Aorta (tissue), 5 donors: ENCODE measurements around the gene SLC43A2. TPM values are rescaled to one million over a fixed set of nuclear protein-coding genes. Genes with fewer than 3 reads are reported as not detected.

Experiments
- ATAC-seq: fragments of 200-7000 bp; cut with Tn5 transposase; one replicate; pipeline ENCODE4 v1.9.1; 2022; ENCODE audit warnings: moderate library complexity; ENCODE audit not compliant: low FRiP score
- DNase-seq, 2 donors: peaks; one replicate each; pipeline ENCODE4 v3.0.0-alpha.2; 2020
- H3K27ac ChIP-seq, 2 donors: one replicate each; pipeline ENCODE4 v1.5.1; 2013; ENCODE audit warnings: low read length in 2 of 2, mild to moderate bottlenecking in 2 of 2, moderate library complexity in 2 of 2, control low read depth in 1 of 2, inconsistent platforms in 1 of 2, low read depth in 1 of 2
- H3K27me3 ChIP-seq, 2 donors: one replicate each; pipeline ENCODE4 v1.6.1; 2013; ENCODE audit warnings: control low read depth in 1 of 2, low read length in 1 of 2, mild to moderate bottlenecking in 1 of 2, moderate library complexity in 1 of 2; ENCODE audit not compliant: insufficient read depth in 2 of 2, control insufficient read depth in 1 of 2
- H3K36me3 ChIP-seq, 2 donors: one replicate each; pipeline ENCODE4 v1.6.1; 2013; ENCODE audit warnings: control low read depth in 1 of 2, low read length in 1 of 2, mild to moderate bottlenecking in 1 of 2; ENCODE audit not compliant: insufficient read depth in 2 of 2, control insufficient read depth in 1 of 2
- H3K4me1 ChIP-seq, 2 donors: one replicate each; pipeline ENCODE4 v1.6.1; 2013; ENCODE audit warnings: low read length in 2 of 2, control low read depth in 1 of 2, mild to moderate bottlenecking in 1 of 2, moderate library complexity in 1 of 2; ENCODE audit not compliant: insufficient read depth in 2 of 2, control insufficient read depth in 1 of 2
- H3K4me3 ChIP-seq, 2 donors: one replicate each; pipeline ENCODE4 v1.5.1; 2013; ENCODE audit warnings: low read length in 2 of 2, control low read depth in 1 of 2, mild to moderate bottlenecking in 1 of 2
- H3K9me3 ChIP-seq: one replicate; pipeline ENCODE4 v1.6.1; 2013; ENCODE audit warnings: mild to moderate bottlenecking, low read length; ENCODE audit not compliant: control insufficient read depth
- WGBS, 2 donors: extraction: QIAGEN DNeasy Blood & Tissue Kit; methylation state at CpG; one replicate each; pipeline ENCODE4 v1.1.7; 2013; 5-methylcytosine and 5-hydroxymethylcytosine counted together
- intact Hi-C, 2 donors: fragments of 100-400 bp; cut with DNase I; formaldehyde crosslinking; loops; one replicate each; pipeline versions ENCODE4 v1.14.2 to v1.15.0; 2022
- polyA plus RNA-seq, 2 donors: library from polyadenylated mRNA; stranded (reverse); fragments of 200-250 nt; gene quantifications; one replicate each; pipeline ENCODE4 v1.2.3, GENCODE V29; 2013
- total RNA-seq, 2 donors: library from RNA; stranded (reverse); fragmentation: NEBNext Ultra II Directional; extraction: Animal tissue kit (Norgen Biotek cat#: 25700); gene quantifications; one replicate each; pipeline ENCODE4 v1.2.1, GENCODE V29; 2021
- donor health status: healthy with polysubstance abuse.
- donor health status: Bipolar disorder and iron deficiency.
- donor health status: DM: no; HTN: no; CAD: no.
- donor health status: DM: no; HTN: no; CAD: no.
- donor health status: DM: yes; HTN: yes; CAD: no.

SLC43A2 gene
- total and polyA plus RNA-seq, 4 donors = 2.1 to 25.0 (median 9.6) TPM

GRCh38 chr17:1551741-1552140, 76.9 kb downstream of the SLC43A2 start:
- WGBS, 2 donors = 93 to 94% methylated on average over 12 of the region's 12 CpGs
- ATAC-seq = no peak
- Histone ChIP-seq H3K36me3 (peaks cover 0 to 2% of the 10 kb centered on the region in 2 donors), H3K27me3 (no peaks in the 10 kb centered on the region), H3K4me3 (no peak overlapping the region), H3K4me1 (no peaks in the 10 kb centered on the region), H3K27ac (no peak overlapping the region), H3K9me3 (no peaks in the 10 kb centered on the region)
- DNase-seq = no peak
- intact Hi-C loops = no loop called here

GRCh38 chr17:1548032-1548431, 80.6 kb downstream of the SLC43A2 start:
- no peak for DNase-seq
- ATAC-seq = no peak
- intact Hi-C loops = no loop called here
- Histone ChIP-seq H3K4me3 (no peak overlapping the region), H3K27me3 (no peaks in the 10 kb centered on the region), H3K27ac (no peak overlapping the region), H3K9me3 (no peaks in the 10 kb centered on the region), H3K36me3 (peaks cover 0 to 2% of the 10 kb centered on the region in 2 donors), H3K4me1 (peaks cover 0 to 1% of the 10 kb centered on the region in 2 donors)
- 90 to 92% methylated on average over 18 of the region's 18 CpGs for WGBS, 2 donors

- ATAC-seq = no peak
- peak overlapping the region in 1 of 2 donors; percentile 66 for H3K27ac ChIP-seq
- no peak for DNase-seq
- WGBS, 2 donors = 51 to 54% methylated on average over 6 of the region's 6 CpGs
- peaks cover 0 to 1% of the 10 kb centered on the region in 2 donors for H3K4me1 ChIP-seq
- no peak overlapping the region for H3K4me3 ChIP-seq
- no peaks in the 10 kb centered on the region for H3K9me3 ChIP-seq
- no peaks in the 10 kb centered on the region for H3K27me3 ChIP-seq
- peaks cover 0 to 4% of the 10 kb centered on the region in 2 donors for H3K36me3 ChIP-seq
- intact Hi-C loops = no loop called here
Observed at GRCh38 chr17:1546292-1546922, 82.2 kb downstream of the SLC43A2 start.

GRCh38 chr17:1545618-1546017, 83.0 kb downstream of the SLC43A2 start:
- H3K4me1 ChIP-seq = peaks cover 0 to 1% of the 10 kb centered on the region in 2 donors
- H3K27me3 ChIP-seq = no peaks in the 10 kb centered on the region
- no peak overlapping the region for H3K4me3 ChIP-seq
- H3K27ac ChIP-seq = no peak overlapping the region
- peaks cover 0 to 6% of the 10 kb centered on the region in 2 donors for H3K36me3 ChIP-seq
- no peaks in the 10 kb centered on the region for H3K9me3 ChIP-seq
- no peak for ATAC-seq
- WGBS, 2 donors = 86 to 94% methylated on average over 9 of the region's 9 CpGs
- no peak for DNase-seq
- intact Hi-C loops = no loop called here

- ATAC-seq = no peak
- Histone ChIP-seq H3K27me3 (no peaks in the 10 kb centered on the region), H3K36me3 (peaks cover 0 to 7% of the 10 kb centered on the region in 2 donors), H3K4me3 (no peak overlapping the region), H3K4me1 (peaks cover 0 to 1% of the 10 kb centered on the region in 2 donors), H3K9me3 (no peaks in the 10 kb centered on the region), H3K27ac (no peak overlapping the region)
- no peak for DNase-seq
- 81 to 82% methylated on average over 8 of the region's 8 CpGs for WGBS, 2 donors
- intact Hi-C loops = no loop called here
Observed at GRCh38 chr17:1542316-1542715, 86.3 kb downstream of the SLC43A2 start.

- intact Hi-C loops = no loop called here
- no peaks in the 10 kb centered on the region for H3K27me3 ChIP-seq
- no peak for ATAC-seq
- 91 to 95% methylated on average over 4 of the region's 4 CpGs for WGBS, 2 donors
- peaks cover 0 to 7% of the 10 kb centered on the region in 2 donors for H3K36me3 ChIP-seq
- H3K9me3 ChIP-seq = no peaks in the 10 kb centered on the region
- H3K27ac ChIP-seq = no peak overlapping the region
- H3K4me1 ChIP-seq = peaks cover 0 to 1% of the 10 kb centered on the region in 2 donors
- H3K4me3 ChIP-seq = no peak overlapping the region
- DNase-seq = no peak
Observed at GRCh38 chr17:1541367-1541904, 87.2 kb downstream of the SLC43A2 start.

- no peak overlapping the region for H3K27ac ChIP-seq
- H3K9me3 ChIP-seq = no peaks in the 10 kb centered on the region
- ATAC-seq (no peak), DNase-seq (no peak)
- H3K27me3 ChIP-seq = no peaks in the 10 kb centered on the region
- peaks cover 0 to 7% of the 10 kb centered on the region in 2 donors for H3K36me3 ChIP-seq
- no peaks in the 10 kb centered on the region for H3K4me1 ChIP-seq
- intact Hi-C loops = no loop called here
- 88 to 89% methylated on average over 15 of the region's 15 CpGs for WGBS, 2 donors
- H3K4me3 ChIP-seq = no peak overlapping the region
Observed at GRCh38 chr17:1539811-1540210, 88.8 kb downstream of the SLC43A2 start.

GRCh38 chr17:1535737-1536136, 92.9 kb downstream of the SLC43A2 start:
- Histone ChIP-seq H3K4me1 (no peaks in the 10 kb centered on the region), H3K9me3 (no peaks in the 10 kb centered on the region), H3K4me3 (no peak overlapping the region), H3K27ac (no peak overlapping the region), H3K36me3 (peaks cover 0 to 1% of the 10 kb centered on the region in 2 donors), H3K27me3 (no peaks in the 10 kb centered on the region)
- no peak for ATAC-seq
- WGBS, 2 donors = 90 to 95% methylated on average over 4 of the region's 4 CpGs
- intact Hi-C loops = no loop called here
- no peak for DNase-seq

GRCh38 chr17:1533661-1534325, 94.8 kb downstream of the SLC43A2 start:
- H3K36me3 ChIP-seq = no peaks in the 10 kb centered on the region
- ATAC-seq = no peak
- intact Hi-C loops = no loop called here

More at GRCh38 chr17:1533661-1534325, 94.8 kb downstream of the SLC43A2 start:
- no peaks in the 10 kb centered on the region for H3K4me1 ChIP-seq
- no peaks in the 10 kb centered on the region for H3K27me3 ChIP-seq
- DNase-seq = no peak
- no peaks in the 10 kb centered on the region for H3K9me3 ChIP-seq
- WGBS, 2 donors = 89 to 91% methylated on average over 24 of the region's 24 CpGs
- H3K27ac ChIP-seq = no peak overlapping the region
- H3K4me3 ChIP-seq = no peak overlapping the region
